HEK293 (cell line): ENCODE measurements around the gene KCND2.

Source experiments
- CTCF ChIA-PET: fragments of 350-600 bp; formaldehyde crosslinking; extraction: SDS; loops from one replicate; lab custom pipeline; 2021; ENCODE audit warnings: antibody characterized with exemption; lab: Yijun Ruan, JAX
- POLR2A ChIA-PET: fragments of 300-600 bp; formaldehyde crosslinking; extraction: SDS; loops from one replicate; lab custom pipeline; 2020; ENCODE audit warnings: antibody characterized with exemption, inconsistent platforms; lab: Yijun Ruan, JAX
- H3K27ac ChIP-seq: fragments of 200-500 bp; sonication (Bioruptor generic); 2 replicates; pipeline ENCODE4 v1.5.1; 2014; ENCODE audit warnings: low read depth, low read length, control low read depth, inconsistent platforms; ENCODE audit errors: extremely low read depth
- H3K36me3 ChIP-seq, 2 experiments: fragments of 200-500 bp in 1 of 2; sonication (Bioruptor generic) in 1 of 2; 1 replicate in 1 of 2; 2 replicates in 1 of 2; pipeline ENCODE4 v1.5.1; 2014 to 2017; ENCODE audit warnings: inconsistent platforms in 2 of 2, low read length in 2 of 2; ENCODE audit not compliant: control insufficient read depth in 2 of 2, insufficient read depth in 1 of 2
- H3K4me1 ChIP-seq: fragments of 200-500 bp; sonication (Bioruptor generic); 2 replicates; pipeline ENCODE4 v1.5.1; 2014; ENCODE audit warnings: mild to moderate bottlenecking, low read length, inconsistent platforms; ENCODE audit not compliant: control insufficient read depth, insufficient read depth
- H3K4me3 ChIP-seq: 2 replicates; pipeline ENCODE4 v1.5.1; 2011; ENCODE audit warnings: low read depth, mild to moderate bottlenecking, control low read depth, low read length, moderate library complexity
- H3K9me3 ChIP-seq: fragments of 200-500 bp; sonication (Bioruptor generic); 2 replicates; pipeline ENCODE4 v1.5.1; 2014; ENCODE audit warnings: low read depth, low read length, inconsistent platforms; ENCODE audit not compliant: control insufficient read depth, insufficient read depth
- BCL11A ChIP-seq: fragments of 450-650 bp; formaldehyde crosslinking; IDR thresholded peaks from 2 replicates; pipeline ENCODE4 v1.5.1; 2016; ENCODE audit warnings: low read depth, missing biosample characterization, missing genetic modification characterization
- GLIS1 ChIP-seq: fragments of 450-650 bp; formaldehyde crosslinking; IDR thresholded peaks from 2 replicates; pipeline ENCODE4 v1.5.1; 2016; ENCODE audit warnings: missing biosample characterization, missing genetic modification characterization
- HOXA7 ChIP-seq: sonication (generic); formaldehyde crosslinking; IDR thresholded peaks from 2 replicates; pipeline ENCODE4 v1.8.1; 2022; ENCODE audit warnings: missing genetic modification reagents, borderline replicate concordance
- MEIS1 ChIP-seq: sonication (generic); formaldehyde crosslinking; IDR thresholded peaks from 2 replicates; pipeline ENCODE4 v1.8.1; 2022; ENCODE audit warnings: missing genetic modification reagents, mild to moderate bottlenecking, borderline replicate concordance
- SCRT1 ChIP-seq: fragments of 450-650 bp; formaldehyde crosslinking; IDR thresholded peaks from 2 replicates; pipeline ENCODE4 v1.5.1; 2016; ENCODE audit warnings: missing biosample characterization, missing genetic modification characterization, borderline replicate concordance
- YY1 ChIP-seq: fragments of 450-650 bp; formaldehyde crosslinking; IDR thresholded peaks from 2 replicates; pipeline ENCODE4 v1.5.1; 2018; ENCODE audit warnings: missing biosample characterization, missing genetic modification characterization
- ZBTB17 ChIP-seq: fragments of 450-650 bp; formaldehyde crosslinking; IDR thresholded peaks from 2 replicates; pipeline ENCODE4 v1.5.1; 2016; ENCODE audit warnings: missing biosample characterization, missing genetic modification characterization
- ZBTB8A ChIP-seq: fragments of 450-650 bp; formaldehyde crosslinking; IDR thresholded peaks from 2 replicates; pipeline ENCODE4 v1.5.1; 2016; ENCODE audit warnings: missing biosample characterization, missing genetic modification characterization
- ZNF114 ChIP-seq: fragments of 450-650 bp; formaldehyde crosslinking; IDR thresholded peaks from 2 replicates; pipeline ENCODE4 v1.5.0; 2017; ENCODE audit warnings: missing biosample characterization, missing genetic modification characterization
- ZNF157 ChIP-seq: fragments of 450-650 bp; formaldehyde crosslinking; IDR thresholded peaks from 2 replicates; pipeline ENCODE4 v1.5.1; 2016; ENCODE audit warnings: missing biosample characterization, missing genetic modification characterization
- ZNF19 ChIP-seq: fragments of 450-650 bp; formaldehyde crosslinking; IDR thresholded peaks from 2 replicates; pipeline ENCODE4; 2016; ENCODE audit warnings: missing biosample characterization, missing genetic modification characterization, low read depth
- ZNF223 ChIP-seq: fragments of 450-650 bp; formaldehyde crosslinking; IDR thresholded peaks from 2 replicates; pipeline ENCODE4 v1.5.1; 2016; ENCODE audit warnings: missing biosample characterization, missing genetic modification characterization
- ZNF266 ChIP-seq: fragments of 450-650 bp; formaldehyde crosslinking; IDR thresholded peaks from 2 replicates; pipeline ENCODE4 v1.5.1; 2016; ENCODE audit warnings: missing biosample characterization, missing genetic modification characterization, low read depth
- ZNF274 ChIP-seq, 2 experiments: fragments of 200-500 bp in 1 of 2; fragments of 450-650 bp in 1 of 2; sonication (Bioruptor generic) in 1 of 2; formaldehyde crosslinking in 1 of 2; IDR thresholded peaks; 2 replicates each; pipeline versions ENCODE4 v1.5.1 to v1.6.1; 2014 to 2016; ENCODE audit warnings: borderline replicate concordance in 1 of 2, inconsistent platforms in 1 of 2, low read length in 1 of 2, missing biosample characterization in 1 of 2, missing genetic modification characterization in 1 of 2
- ZNF311 ChIP-seq: fragments of 450-650 bp; formaldehyde crosslinking; IDR thresholded peaks from 2 replicates; pipeline ENCODE4 v1.5.1; 2017; ENCODE audit warnings: missing biosample characterization, missing genetic modification characterization, borderline replicate concordance
- ZNF341 ChIP-seq: fragments of 450-650 bp; formaldehyde crosslinking; IDR thresholded peaks from 2 replicates; pipeline ENCODE4; 2016; ENCODE audit warnings: low read depth, missing biosample characterization, missing genetic modification characterization
- ZNF37A ChIP-seq: fragments of 450-650 bp; IDR thresholded peaks from 2 replicates; pipeline ENCODE4 v1.5.1; 2018; ENCODE audit warnings: missing biosample characterization, missing genetic modification characterization
- ZNF521 ChIP-seq: fragments of 450-650 bp; formaldehyde crosslinking; IDR thresholded peaks from 2 replicates; pipeline ENCODE4 v1.5.1; 2017; ENCODE audit warnings: missing biosample characterization, mild to moderate bottlenecking, missing genetic modification characterization
- ZNF529 ChIP-seq: fragments of 450-650 bp; formaldehyde crosslinking; IDR thresholded peaks from 2 replicates; pipeline ENCODE4 v1.5.1; 2017; ENCODE audit warnings: missing genetic modification characterization, missing biosample characterization; ENCODE audit not compliant: insufficient replicate concordance
- ZNF555 ChIP-seq: fragments of 450-650 bp; formaldehyde crosslinking; conservative IDR thresholded peaks from 2 replicates; pipeline ENCODE4 v1.5.1; 2017; ENCODE audit warnings: missing biosample characterization, mild to moderate bottlenecking, missing genetic modification characterization, inconsistent platforms
- ZNF561 ChIP-seq: fragments of 450-650 bp; IDR thresholded peaks from 2 replicates; pipeline ENCODE4 v1.5.1; 2018; ENCODE audit warnings: missing biosample characterization, missing genetic modification characterization, borderline replicate concordance
- ZNF585B ChIP-seq: fragments of 450-650 bp; formaldehyde crosslinking; IDR thresholded peaks from 2 replicates; pipeline ENCODE4 v1.5.1; 2016; ENCODE audit warnings: missing biosample characterization, missing genetic modification characterization
- ZNF596 ChIP-seq: fragments of 450-650 bp; IDR thresholded peaks from 2 replicates; pipeline ENCODE4 v1.5.0; 2018; ENCODE audit warnings: missing biosample characterization, mild to moderate bottlenecking, missing genetic modification characterization, moderate library complexity
- ZNF629 ChIP-seq: fragments of 450-650 bp; formaldehyde crosslinking; IDR thresholded peaks from 2 replicates; pipeline ENCODE4 v1.5.1; 2017; ENCODE audit warnings: missing biosample characterization, missing genetic modification characterization
- ZNF658 ChIP-seq: fragments of 450-650 bp; formaldehyde crosslinking; IDR thresholded peaks from 2 replicates; pipeline ENCODE4; 2016; ENCODE audit warnings: missing biosample characterization, missing genetic modification characterization
- ZNF664 ChIP-seq: fragments of 450-650 bp; formaldehyde crosslinking; IDR thresholded peaks from 2 replicates; pipeline ENCODE4 v1.5.1; 2016; ENCODE audit warnings: missing biosample characterization, missing genetic modification characterization
- ZSCAN16 ChIP-seq: fragments of 450-650 bp; formaldehyde crosslinking; IDR thresholded peaks from 2 replicates; pipeline ENCODE4 v1.5.1; 2016; ENCODE audit warnings: missing biosample characterization, missing genetic modification characterization

The KCND2 gene

GRCh38 chr7:120259386-120259785, 13.6 kb upstream of the KCND2 start:
- Histone ChIP-seq H3K36me3 (no peaks in the 10 kb centered on the region), H3K4me1 (no peaks in the 10 kb centered on the region), H3K9me3 (no peaks in the 10 kb centered on the region), H3K4me3 (no peak overlapping the region), H3K27ac (no peak overlapping the region)
- TF ChIP-seq ZNF311 (tag by site-specific recombination) (no peak), ZNF521 (tag by site-specific recombination) (no peak), ZNF664 (tag by site-specific recombination) (no peak), GLIS1 (tag by site-specific recombination) (no peak), BCL11A (tag by site-specific recombination) (no peak), ZNF223 (no peak), ZBTB17 (tag by site-specific recombination) (no peak), MEIS1 (CRISPR knock-in tag) (no peak), ZNF157 (tag by site-specific recombination) (no peak), ZNF37A (tag by site-specific recombination) (no peak), ZNF585B (no peak), SCRT1 (tag by site-specific recombination) (no peak), ZBTB8A (tag by site-specific recombination) (no peak), ZNF341 (no peak)
- CTCF ChIA-PET, result interaction anchor here (0.7 to 1.0 kb wide), 2 partner anchors 10 to 14 kb away, joined by 3 to 4 read pairs; partner anchors contain the start of gene KCND2
- POLR2A ChIA-PET, result no interaction called here

- TF ChIP-seq ZNF658 (tag by site-specific recombination), result no peak
- TF ChIP-seq ZNF629 (tag by site-specific recombination), result no peak
- TF ChIP-seq ZNF19, result no peak
- no peak for TF ChIP-seq ZNF561
- TF ChIP-seq BCL11A (tag by site-specific recombination), result no peak
- TF ChIP-seq ZSCAN16, result no peak
- no peak for TF ChIP-seq ZNF596 (tag by site-specific recombination)
- TF ChIP-seq ZNF555 (tag by site-specific recombination), result no peak
- no peak for TF ChIP-seq YY1 (tag by site-specific recombination)
- no peak for TF ChIP-seq ZNF529 (tag by site-specific recombination)
- TF ChIP-seq ZNF266 (tag by site-specific recombination), result no peak
- TF ChIP-seq HOXA7 (CRISPR knock-in tag), result no peak
- no peak for TF ChIP-seq ZNF114 (tag by site-specific recombination)
- TF ChIP-seq ZNF274 (IDR thresholded peaks at IDR 0.05; ENCODE audit: low read length), result no peak
- no peak for TF ChIP-seq ZNF274 (tag by site-specific recombination; IDR thresholded peaks at IDR 0.05; ENCODE audit: borderline replicate concordance)
- CTCF ChIA-PET, result interaction anchor here (0.7 kb wide), 1 partner anchor 10 kb away, joined by 4 read pairs; no protein-coding TSS in a partner anchor
Measured at GRCh38 chr7:120260111-120260510, 12.9 kb upstream of the KCND2 start.

More at GRCh38 chr7:120260111-120260510, 12.9 kb upstream of the KCND2 start:
- POLR2A ChIA-PET, result no interaction called here
- no peak overlapping the region for H3K27ac ChIP-seq
- H3K9me3 ChIP-seq, result no peaks in the 10 kb centered on the region
- H3K36me3 ChIP-seq, result no peaks in the 10 kb centered on the region
- H3K4me1 ChIP-seq, result no peaks in the 10 kb centered on the region
- no peak overlapping the region for H3K4me3 ChIP-seq
